ENCODE results near the gene TBC1D32. TPM values are rescaled to one million over a fixed set of nuclear protein-coding genes. Genes with fewer than 3 reads are reported as not detected.

Gene TBC1D32
- total RNA-seq, 6 experiments from 2014 or later, result 0.65 to 2.3 (median 1.7) TPM

- Histone ChIP-seq H3K4me1 (no peaks in the 10 kb centered on the region), H3K9me3 (no peaks in the 10 kb centered on the region), H3K27ac (no peak overlapping the region), H3K4me3 (no peak overlapping the region), H3K36me3 (peaks cover 0 to 1% (median 0%) of the 10 kb centered on the region in 4 donors), H3K27me3 (no peaks in the 10 kb centered on the region)
- no peak for DNase-seq
- TF ChIP-seq POLR2A (IDR thresholded peaks at IDR 0.05) (no peak), CTCF (IDR thresholded peaks at IDR 0.05) (no peak)
- no peak for ATAC-seq
- WGBS (ENCODE audit: insufficient coverage, low coverage, low lambda C conversion rate, missing lambda C conversion rate), result 84% methylated on average over 3 of the region's 3 CpGs
- intact Hi-C loops (cut with DNase I), result no loop called here
Observed at GRCh38 chr6:121263742-121264141, 70.5 kb downstream of the TBC1D32 start.

- no peak for DNase-seq
- intact Hi-C loops (cut with DNase I), result no loop called here
Observed at GRCh38 chr6:121260651-121261102, 73.6 kb downstream of the TBC1D32 start.

GRCh38 chr6:121247386-121247785, 86.9 kb downstream of the TBC1D32 start:
- Histone ChIP-seq H3K27me3 (no peaks in the 10 kb centered on the region), H3K4me3 (no peak overlapping the region), H3K36me3 (no peaks in the 10 kb centered on the region), H3K27ac (no peak overlapping the region), H3K9me3 (no peaks in the 10 kb centered on the region), H3K4me1 (no peaks in the 10 kb centered on the region)
- intact Hi-C loops (cut with DNase I), result no loop called here
- DNase-seq (no peak), ATAC-seq (no peak)
- no peak for TF ChIP-seq POLR2A (IDR thresholded peaks at IDR 0.05)
- no peak for TF ChIP-seq CTCF (IDR thresholded peaks at IDR 0.05)

More at GRCh38 chr6:121260651-121261102, 73.6 kb downstream of the TBC1D32 start:
- Histone ChIP-seq H3K9me3 (no peaks in the 10 kb centered on the region), H3K27me3 (no peaks in the 10 kb centered on the region), H3K27ac (no peak overlapping the region), H3K36me3 (peaks cover 0 to 1% (median 0%) of the 10 kb centered on the region in 4 donors), H3K4me3 (no peak overlapping the region), H3K4me1 (no peaks in the 10 kb centered on the region)
- TF ChIP-seq CTCF (IDR thresholded peaks at IDR 0.05), result no peak
- no peak for TF ChIP-seq POLR2A (IDR thresholded peaks at IDR 0.05)
- ATAC-seq, result peak in 1 of 4 donors; percentile 13
- 80% methylated on average over 2 of the region's 9 CpGs for WGBS (ENCODE audit: insufficient coverage, low coverage, low lambda C conversion rate, missing lambda C conversion rate)

GRCh38 chr6:121242386-121242785, 91.9 kb downstream of the TBC1D32 start:
- no peak overlapping the region for H3K27ac ChIP-seq
- no peak for DNase-seq
- H3K36me3 ChIP-seq, result no peaks in the 10 kb centered on the region
- no peak for TF ChIP-seq CTCF (IDR thresholded peaks at IDR 0.05)
- TF ChIP-seq POLR2A (IDR thresholded peaks at IDR 0.05), result no peak
- H3K4me1 ChIP-seq, result no peaks in the 10 kb centered on the region
- intact Hi-C loops (cut with DNase I), result no loop called here
- ATAC-seq, result no peak
- H3K27me3 ChIP-seq, result no peaks in the 10 kb centered on the region
- WGBS (ENCODE audit: insufficient coverage, low coverage, low lambda C conversion rate, missing lambda C conversion rate), result 85% methylated on average over 2 of the region's 2 CpGs
- H3K9me3 ChIP-seq, result no peaks in the 10 kb centered on the region
- no peak overlapping the region for H3K4me3 ChIP-seq

GRCh38 chr6:121237859-121238258, 96.4 kb downstream of the TBC1D32 start:
- Histone ChIP-seq H3K9me3 (no peaks in the 10 kb centered on the region), H3K27ac (no peak overlapping the region), H3K4me3 (no peak overlapping the region), H3K4me1 (no peaks in the 10 kb centered on the region), H3K27me3 (no peaks in the 10 kb centered on the region), H3K36me3 (no peaks in the 10 kb centered on the region)
- TF ChIP-seq POLR2A (IDR thresholded peaks at IDR 0.05) (no peak), CTCF (IDR thresholded peaks at IDR 0.05) (no peak)
- 100% methylated on average over 1 of the region's 1 CpG for WGBS (ENCODE audit: insufficient coverage, low coverage, low lambda C conversion rate, missing lambda C conversion rate)
- ATAC-seq, result no peak
- no peak for DNase-seq
- intact Hi-C loops (cut with DNase I), result no loop called here
